CD4-positive, alpha-beta T cell treated with Interleukin-4 for 4 hours (primary cell): ENCODE data around the gene RAPGEF2.
"Not testable (repeated sequence)": the region's sequence is repeated elsewhere in the genome, so short reads cannot be mapped to it uniquely, and the experiment has no call there.

Experiments used
- DNase-seq: peaks from one replicate; pipeline ENCODE4 v3.0.0-alpha.2; 2020

Gene RAPGEF2

GRCh38 chr4:159379064-159379463 lies 276.2 kb downstream of the RAPGEF2 start:
- not testable (repeated sequence) for DNase-seq

- DNase-seq: no peak
These were observed 277.0 kb downstream of the RAPGEF2 start for GRCh38 chr4:159379836-159380235.

- DNase-seq: no peak
These were observed 280.1 kb downstream of the RAPGEF2 start for GRCh38 chr4:159382856-159383561.

GRCh38 chr4:159383562-159383931 lies 280.7 kb downstream of the RAPGEF2 start:
- no peak for DNase-seq

GRCh38 chr4:159384017-159384416 lies 281.1 kb downstream of the RAPGEF2 start:
- no peak for DNase-seq

- no peak for DNase-seq
These were observed 281.8 kb downstream of the RAPGEF2 start for GRCh38 chr4:159384632-159385031.

- no peak for DNase-seq
These were observed 283.7 kb downstream of the RAPGEF2 start for GRCh38 chr4:159386620-159387019.

- no peak for DNase-seq
These were observed 286.9 kb downstream of the RAPGEF2 start for GRCh38 chr4:159389756-159390155.

GRCh38 chr4:159390648-159391047 lies 287.8 kb downstream of the RAPGEF2 start:
- no peak for DNase-seq

GRCh38 chr4:159395693-159396092 lies 292.8 kb downstream of the RAPGEF2 start:
- no peak for DNase-seq

GRCh38 chr4:159396151-159396550 lies 293.3 kb downstream of the RAPGEF2 start:
- no peak for DNase-seq

- DNase-seq: no peak
These were observed 295.4 kb downstream of the RAPGEF2 start for GRCh38 chr4:159398236-159398638.

GRCh38 chr4:159400558-159401225 lies 297.8 kb downstream of the RAPGEF2 start:
- no peak for DNase-seq

- DNase-seq: no peak
These were observed 298.4 kb downstream of the RAPGEF2 start for GRCh38 chr4:159401226-159401712.

GRCh38 chr4:159401791-159402380 lies 299.0 kb downstream of the RAPGEF2 start:
- DNase-seq: no peak
